SH-SY5Y (cell line): ENCODE results near the gene MTG2.

Source experiments
- GATA2 ChIP-seq: IDR thresholded peaks from 2 replicates; pipeline ENCODE4 v1.6.1; 2011; ENCODE audit warnings: mild to moderate bottlenecking, low read depth, low read length
- GATA3 ChIP-seq: IDR thresholded peaks from 2 replicates; pipeline ENCODE4 v1.6.1; 2011; ENCODE audit warnings: low read depth, mild to moderate bottlenecking, low read length, moderate library complexity

DNA sequence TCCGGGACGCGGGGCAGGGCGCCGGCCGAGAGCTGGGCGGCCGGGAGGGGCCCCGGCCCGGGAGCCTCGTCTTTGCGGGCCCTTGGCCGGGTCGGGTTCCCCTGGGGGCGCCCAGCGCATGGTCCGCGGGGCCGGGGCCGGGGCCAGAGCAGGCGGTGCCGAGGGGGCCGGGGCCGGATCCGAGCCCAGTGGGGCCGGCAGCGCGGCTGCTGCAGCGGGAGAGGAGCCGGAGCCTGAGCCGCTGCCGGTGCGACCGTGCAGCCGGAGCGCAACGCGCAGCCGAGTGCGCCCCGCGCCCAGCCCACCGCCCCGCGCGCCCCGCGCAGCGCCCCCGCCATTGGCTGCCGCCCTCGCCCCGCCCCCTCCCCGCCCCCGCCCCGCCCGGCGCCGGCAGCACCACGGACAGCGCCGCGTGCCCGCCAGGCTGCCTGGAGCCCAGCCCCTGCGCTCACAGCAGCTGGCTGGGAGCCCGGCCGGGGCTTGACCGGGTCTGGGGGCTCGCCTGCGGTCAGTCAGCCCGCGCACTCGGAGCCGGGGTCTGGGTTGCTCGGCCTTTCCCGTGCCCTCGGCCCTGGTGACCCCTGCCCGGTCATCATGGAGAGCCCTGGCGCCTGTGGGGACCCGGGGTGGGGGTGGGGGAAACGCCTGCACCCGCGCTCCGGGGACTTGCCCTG is 37.3 kb downstream of the MTG2 start, which contains the start of gene HRH3:
- TF ChIP-seq GATA3 = no peak
- TF ChIP-seq GATA2 = no peak
